Small intestine (tissue), 4 donors: ENCODE results near the gene TRERF1. TPM values are rescaled to one million over a fixed set of nuclear protein-coding genes. Genes with fewer than 3 reads are reported as not detected.

Source experiments
- polyA plus RNA-seq, 4 donors: library from polyadenylated mRNA; stranded (reverse) in 3 of 4; unstranded in 1 of 4; fragments of 200-250 nt in 3 of 4; fragments of 120-200 nt in 1 of 4; gene quantifications; one replicate each; pipeline versions ENCODE4 v1.2.1 to v1.2.3, GENCODE V29; 2013
- donor health status: healthy with polysubstance abuse.
- donor health status: Bipolar disorder and iron deficiency.
- donor health status: healthy.

Gene TRERF1
- polyA plus RNA-seq, 4 donors = 0.22 to 5.0 (median 2.3) TPM

Other genes with a start within 250 kb of the TRERF1 start
- gene MRPS10, start 234.1 kb downstream of the TRERF1 start, polyA plus RNA-seq = 10 to 100 TPM; 20.0 to 33.0 (median 25.6) TPM
- gene UBR2, start 112.1 kb upstream of the TRERF1 start, polyA plus RNA-seq = 10 to 100 TPM in 3 of 4 donors, 1 to 10 TPM in 1; 9.0 to 24.2 (median 13.0) TPM